GM18519 (cell line): Measurements from ENCODE around the gene RAD51B.
"Not testable (repeated sequence)": the region's sequence is repeated elsewhere in the genome, so short reads cannot be mapped to it uniquely, and the experiment has no call there.

Experiments
- ATAC-seq: cut with Tn5 transposase; IDR thresholded peaks from one replicate; pipeline ENCODE4 v1.9.1; 2021; ENCODE audit warnings: mild to moderate bottlenecking, moderate library complexity; ENCODE audit not compliant: unreplicated experiment, low FRiP score

Gene RAD51B

DNA sequence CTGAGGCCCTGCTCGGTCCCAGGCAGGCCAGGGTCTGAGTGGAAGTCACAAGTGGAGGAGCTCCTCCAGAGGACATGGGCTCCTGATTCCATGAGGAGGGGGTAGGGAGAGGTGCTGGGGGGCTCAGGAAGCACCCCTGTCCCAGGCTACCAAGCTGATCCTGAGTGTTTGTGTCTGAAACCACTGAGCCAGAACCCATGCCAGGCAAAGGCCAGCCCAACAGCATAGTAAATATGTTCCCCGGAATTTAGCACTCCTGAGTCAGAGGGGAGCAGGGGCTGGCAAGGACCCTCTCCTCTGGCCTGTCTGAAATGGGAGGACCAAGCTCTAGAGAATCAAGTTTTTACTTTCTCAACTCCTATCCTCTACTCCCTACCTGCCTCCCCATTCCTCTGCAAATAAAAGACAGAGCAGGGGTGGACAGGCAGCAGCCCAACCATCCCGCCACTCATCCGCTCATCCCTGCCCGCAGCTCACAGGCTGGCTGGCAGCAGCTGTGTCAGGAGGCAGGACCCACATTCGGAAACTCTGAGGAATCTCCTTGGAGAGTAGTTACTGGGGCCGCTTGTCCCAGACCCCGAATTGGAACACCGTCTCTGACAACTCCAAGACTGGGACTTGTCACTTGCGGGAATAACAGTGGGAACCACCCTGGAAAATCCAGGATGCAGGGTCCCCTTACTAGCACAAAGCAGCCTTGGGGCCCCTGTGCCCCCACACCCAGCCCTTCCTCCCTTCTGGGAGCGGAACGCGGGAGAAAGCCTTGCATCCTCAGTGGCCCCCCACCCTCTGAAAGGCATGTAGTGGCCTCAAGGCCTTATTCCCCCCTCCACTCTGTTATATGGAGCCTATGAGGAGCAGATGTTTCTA is 870.7 kb downstream of the RAD51B start:
- no peak for ATAC-seq

DNA sequence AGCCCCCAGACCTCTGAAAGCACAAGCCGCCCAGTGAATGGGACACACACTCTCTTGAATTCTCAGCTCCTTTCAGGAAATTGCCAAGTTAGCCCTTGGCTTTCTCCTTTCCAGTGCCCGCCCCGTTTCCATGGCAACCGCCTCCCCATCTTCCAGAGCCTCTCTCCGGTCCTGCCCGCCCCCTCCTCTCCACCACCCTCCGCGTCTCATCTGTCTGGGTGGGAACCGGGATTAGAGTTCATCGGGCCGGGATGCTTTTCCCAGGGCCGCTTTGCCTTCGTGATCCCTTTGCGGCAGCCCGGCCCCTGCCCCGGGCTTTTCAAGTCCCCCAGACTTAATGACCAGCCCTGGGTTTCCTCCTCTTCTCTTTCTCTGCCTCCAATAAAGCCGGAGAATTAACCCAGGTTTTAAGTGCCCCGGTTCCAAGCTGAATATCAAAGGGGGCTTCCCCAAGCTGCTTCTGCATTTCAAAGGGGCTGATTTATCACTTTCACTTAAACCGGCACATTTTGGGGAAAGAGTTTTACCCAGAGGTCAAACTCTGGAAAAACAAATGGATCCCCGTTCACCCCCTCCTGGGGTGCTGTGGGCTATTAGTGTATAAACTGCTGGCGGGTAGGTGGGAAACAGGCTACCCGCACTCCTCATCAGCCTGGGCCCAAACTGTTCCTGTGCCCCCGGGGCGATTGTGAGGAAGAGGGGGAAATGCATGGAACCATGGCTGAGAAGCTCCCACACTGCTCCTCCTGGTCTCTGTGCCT is 871.6 kb downstream of the RAD51B start:
- no peak for ATAC-seq

- ATAC-seq: no peak
Measured at GRCh38 chr14:68691792-68692118, 872.2 kb downstream of the RAD51B start.

- no peak for ATAC-seq
Measured at GRCh38 chr14:68692216-68692615, 872.6 kb downstream of the RAD51B start.

- ATAC-seq: no peak
Measured at GRCh38 chr14:68692916-68693771, 873.6 kb downstream of the RAD51B start.

DNA sequence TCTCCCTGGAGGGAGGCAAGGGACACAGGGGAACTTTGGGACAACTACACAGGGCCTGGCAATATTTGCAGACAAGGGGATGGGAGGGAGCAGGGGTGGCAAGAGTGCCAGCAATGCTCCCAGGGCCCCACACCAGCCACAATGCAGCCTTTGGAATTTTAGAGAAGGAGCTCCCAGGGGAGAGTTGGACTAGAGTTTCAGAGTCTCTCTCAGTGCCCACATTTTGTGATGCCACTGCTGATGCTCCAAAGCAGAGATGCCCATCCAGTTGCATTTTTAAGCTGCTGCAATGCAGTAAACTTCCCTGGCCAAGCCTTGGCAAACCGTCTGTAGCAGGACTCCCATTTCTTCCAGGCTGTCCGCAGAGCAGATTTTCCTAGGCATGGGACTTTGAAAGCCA is 874.3 kb downstream of the RAD51B start:
- ATAC-seq: no peak

GRCh38 chr14:68694516-68695235 is 875.1 kb downstream of the RAD51B start:
- no peak for ATAC-seq

DNA sequence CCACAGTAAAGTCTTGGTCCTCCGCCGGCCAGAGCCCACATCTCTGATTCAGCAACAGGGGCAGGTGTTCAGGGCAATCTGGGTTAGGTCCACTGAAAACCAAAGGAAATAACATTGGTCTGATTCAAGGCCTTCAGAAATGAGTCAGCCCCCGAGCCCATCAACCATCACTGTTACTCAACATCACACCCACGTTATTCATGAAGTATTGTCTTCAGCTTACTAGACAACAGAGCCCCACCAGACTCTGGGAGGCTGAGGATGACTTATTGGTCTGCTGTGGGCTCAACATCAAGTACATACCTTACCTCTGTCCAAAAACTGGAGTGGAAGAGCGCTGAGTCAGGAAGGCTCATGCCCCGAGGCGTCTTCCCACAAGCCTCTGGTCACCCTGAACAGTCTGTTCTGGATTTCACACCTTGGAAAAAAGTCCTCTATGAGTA is 875.8 kb downstream of the RAD51B start:
- no peak for ATAC-seq

DNA sequence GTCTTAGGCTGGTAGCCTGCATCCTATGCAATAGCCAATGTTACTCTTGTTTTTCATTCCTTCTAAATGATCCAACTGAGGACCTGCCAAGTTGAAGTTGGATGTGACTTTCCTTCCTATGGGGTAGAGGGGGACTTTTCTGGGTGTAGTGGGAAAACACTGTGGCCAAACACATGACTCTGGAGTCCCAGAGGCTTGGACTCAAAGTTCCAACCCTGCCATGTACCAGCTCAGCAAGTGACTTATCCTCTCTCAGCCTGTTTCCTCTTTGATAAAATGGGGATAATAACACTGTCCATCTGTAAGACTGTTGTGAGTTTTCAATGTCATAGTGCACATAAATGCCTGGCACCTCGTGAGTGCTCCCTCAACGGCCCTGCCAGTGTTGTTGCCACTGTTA is 876.3 kb downstream of the RAD51B start:
- ATAC-seq: no peak

DNA sequence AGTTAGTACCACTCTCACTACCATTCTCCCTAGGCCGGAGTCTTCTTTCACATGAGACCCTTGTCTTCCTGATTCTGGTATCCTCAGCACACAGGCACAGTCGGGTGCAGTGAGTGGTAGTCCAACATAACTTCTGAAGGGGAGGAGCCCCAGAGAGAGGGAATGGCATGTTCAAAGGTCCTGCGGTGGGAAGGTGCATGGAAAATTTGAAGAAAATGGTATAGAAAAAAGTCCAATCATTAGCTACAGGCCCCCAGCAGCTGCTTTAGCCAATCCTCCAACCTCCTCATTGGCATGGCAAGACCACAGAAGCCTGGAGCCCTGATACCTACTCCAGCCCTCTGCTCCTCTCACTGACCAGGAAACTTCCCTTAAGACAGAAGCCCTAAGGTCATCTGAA is 876.7 kb downstream of the RAD51B start:
- no peak for ATAC-seq

DNA sequence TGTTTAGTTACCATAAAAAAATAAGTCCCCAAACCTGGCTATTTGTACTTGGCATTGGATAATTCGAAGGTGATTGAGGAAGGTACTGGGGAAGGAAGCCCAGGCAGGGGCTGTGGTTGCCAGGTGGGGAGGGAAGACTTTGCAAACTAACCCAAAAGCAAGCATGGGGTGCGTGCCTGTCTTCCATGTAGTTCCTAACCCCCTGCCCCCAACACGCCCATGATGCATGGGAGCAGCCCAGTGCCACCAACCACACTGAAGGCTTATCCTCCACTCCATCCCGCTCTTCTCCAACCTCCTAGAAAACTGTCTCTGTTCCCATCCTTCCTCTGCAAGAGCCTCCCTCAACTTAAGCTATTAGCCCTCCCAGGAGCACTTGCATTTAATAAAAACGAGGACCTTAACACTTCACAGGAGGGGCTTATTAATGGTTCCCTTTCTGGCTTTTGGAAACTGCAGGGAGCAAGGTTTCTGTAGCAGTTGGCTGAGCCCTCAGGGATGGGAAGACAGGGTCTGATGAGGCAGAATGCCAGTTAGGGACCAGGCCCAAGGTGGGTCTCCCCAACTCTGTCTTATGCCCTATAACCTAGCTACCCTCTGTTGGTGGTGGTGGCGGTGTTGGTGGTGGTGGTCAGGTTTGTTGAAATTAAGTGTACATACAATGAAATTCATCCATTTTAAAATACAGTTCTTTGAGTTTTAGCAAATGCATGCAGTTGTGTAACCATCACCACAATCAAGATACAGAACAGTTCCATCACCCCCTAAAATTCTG is 877.3 kb downstream of the RAD51B start:
- ATAC-seq: no peak

- not testable (repeated sequence) for ATAC-seq
Measured at GRCh38 chr14:68698773-68699172, 879.2 kb downstream of the RAD51B start.

DNA sequence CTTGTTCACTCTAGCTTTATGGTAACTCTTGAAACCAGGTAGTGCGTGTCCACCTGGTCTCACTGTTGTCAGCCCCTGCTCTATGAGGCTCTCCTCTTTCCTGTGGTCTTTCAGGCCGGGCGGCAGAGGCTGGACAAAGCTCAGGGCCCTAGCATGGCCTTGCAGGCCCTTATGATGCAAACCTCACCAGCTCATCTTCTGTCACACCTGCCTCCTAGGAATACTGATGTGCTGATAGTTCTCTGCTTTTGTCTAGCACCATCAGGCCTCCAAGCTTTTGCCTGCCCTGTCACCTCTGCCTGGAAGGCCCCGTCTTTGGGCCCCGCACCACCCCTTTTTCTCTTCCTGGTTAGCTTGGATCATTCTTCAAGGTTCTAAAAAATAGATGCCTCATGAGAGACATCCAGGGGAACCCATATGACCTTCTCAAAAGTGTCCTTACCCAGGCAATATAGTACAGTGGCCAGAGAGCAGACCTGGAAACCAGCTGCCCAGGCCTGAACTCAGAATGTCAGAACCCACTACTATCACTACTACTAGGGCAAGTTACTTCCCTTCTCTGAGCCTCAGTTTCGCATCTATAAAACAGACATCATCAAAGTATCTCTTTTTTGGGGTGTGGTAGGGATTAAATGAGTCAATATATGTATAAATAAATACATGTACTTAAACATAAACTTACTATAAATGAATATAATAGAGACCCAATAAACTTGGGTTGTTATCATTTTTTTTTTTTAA is 881.6 kb downstream of the RAD51B start:
- no peak for ATAC-seq

GRCh38 chr14:68702135-68702534 is 882.6 kb downstream of the RAD51B start:
- no peak for ATAC-seq

DNA sequence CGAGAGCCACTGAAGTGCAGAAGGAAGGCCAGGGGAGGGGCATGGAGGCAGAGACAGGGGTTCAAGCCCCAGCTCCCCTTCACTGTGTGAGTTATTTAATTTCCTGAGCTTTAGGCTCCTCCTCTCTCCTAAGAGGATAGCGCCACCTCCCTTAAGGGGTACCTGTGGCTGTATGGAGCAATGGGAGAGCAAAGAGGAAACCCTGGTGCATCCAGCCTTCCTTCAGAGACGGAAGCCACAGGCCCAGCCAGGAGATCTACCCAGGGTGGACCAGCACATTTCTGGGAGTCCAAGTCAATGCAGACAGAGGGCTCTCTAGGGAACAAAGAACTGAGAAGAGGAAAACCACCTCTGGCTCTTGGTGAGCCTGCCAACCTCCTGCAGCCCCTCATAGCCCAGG is 883.0 kb downstream of the RAD51B start:
- ATAC-seq: no peak

GRCh38 chr14:68703093-68703492 is 883.5 kb downstream of the RAD51B start:
- no peak for ATAC-seq

DNA sequence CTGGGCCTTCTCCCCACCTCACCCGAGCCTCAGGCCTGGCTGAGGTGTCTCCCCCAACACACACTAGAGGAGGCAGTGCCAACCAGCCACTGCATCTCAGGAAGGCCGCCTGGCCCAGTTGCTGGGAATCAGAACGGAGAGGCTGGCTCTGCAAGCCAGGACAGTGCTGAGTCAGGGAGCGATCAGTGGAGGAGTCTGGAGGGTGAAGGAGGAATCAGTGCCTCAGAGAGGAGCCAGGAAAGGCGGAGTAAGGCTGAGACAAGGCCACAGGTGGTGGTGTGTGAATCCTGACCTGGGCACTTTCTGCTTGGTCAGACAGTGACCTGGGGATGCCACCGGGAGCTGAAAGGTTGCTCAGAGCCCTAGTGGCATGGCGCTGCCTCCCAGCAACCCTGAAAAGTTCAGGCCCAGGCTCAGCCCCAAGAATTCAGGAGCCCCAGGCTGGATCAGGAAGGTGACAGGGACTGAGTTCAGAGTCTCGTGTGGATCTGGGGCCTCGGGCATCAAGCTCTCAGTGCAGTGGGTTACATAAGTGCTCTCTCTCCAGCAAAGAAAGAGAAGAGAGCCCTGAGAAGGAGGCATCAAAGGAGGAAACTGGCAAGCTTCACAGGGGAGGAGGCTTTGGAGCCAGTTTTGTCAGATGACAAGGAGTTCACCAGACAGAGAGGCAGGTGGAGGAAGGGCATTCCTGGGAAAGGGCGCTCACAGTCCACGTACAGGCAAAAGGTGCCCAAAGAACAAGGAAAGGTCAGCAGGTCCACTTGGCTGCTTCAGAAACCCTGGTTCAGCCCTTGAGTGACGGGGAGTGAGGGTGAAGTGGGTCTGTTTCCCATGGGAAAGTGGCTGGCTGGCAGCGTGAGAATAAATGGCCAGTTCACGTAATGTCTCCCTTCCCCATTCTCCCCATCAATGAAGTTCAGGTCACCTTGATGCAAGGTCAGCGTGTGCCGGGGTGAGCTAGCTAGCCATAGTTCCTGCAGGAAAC is 885.4 kb downstream of the RAD51B start:
- no peak for ATAC-seq
